A673 (cell line): ENCODE data around the gene TREM1. TPM values are rescaled to one million over a fixed set of nuclear protein-coding genes. Genes with fewer than 3 reads are reported as not detected.

ENCODE experiments used
- BruUV-seq: library from RNA; stranded (reverse); fragments of 400-500 nt; replicated peaks from 2 replicates; lab custom pipeline; 2021; lab: Mats Ljungman, UMichigan
- CTCF ChIA-PET: fragments of 300-600 bp; sonication (Branson Sonifier 250); formaldehyde crosslinking; loops from one replicate; lab custom pipeline; 2022; ENCODE audit warnings: antibody characterized with exemption; lab: Charles Lee
- POLR2A ChIA-PET: fragments of 300-600 bp; sonication (Branson Sonifier 250); formaldehyde crosslinking; loops from one replicate; lab custom pipeline; 2022; ENCODE audit warnings: antibody characterized with exemption; ENCODE audit not compliant: low non-redundant PET; lab: Charles Lee
- DNase-seq: peaks from one replicate; pipeline ENCODE4 v3.0.0-alpha.2; 2015; ENCODE audit warnings: low spot score
- H3K27ac ChIP-seq: fragments of 200-600 bp; sonication (generic); 2 replicates; pipeline ENCODE4 v1.5.1; 2016; ENCODE audit warnings: mixed run types, low read depth, mild to moderate bottlenecking, mixed read lengths, antibody characterized with exemption, low read length; ENCODE audit not compliant: poor library complexity, severe bottlenecking
- H3K27me3 ChIP-seq: fragments of 200-600 bp; sonication (generic); replicated peaks from 2 replicates; pipeline ENCODE4 v1.6.1; 2017; ENCODE audit warnings: mixed run types, low read depth, mild to moderate bottlenecking, mixed read lengths, antibody characterized with exemption, low read length; ENCODE audit not compliant: insufficient read depth, poor library complexity
- H3K36me3 ChIP-seq: fragments of 200-600 bp; sonication (generic); 2 replicates; pipeline ENCODE4 v1.6.1; 2016; ENCODE audit warnings: mixed run types, mild to moderate bottlenecking, mixed read lengths, antibody characterized with exemption, low read length; ENCODE audit not compliant: insufficient read depth, poor library complexity, severe bottlenecking
- H3K4me1 ChIP-seq: fragments of 200-600 bp; sonication (generic); 2 replicates; pipeline ENCODE4 v1.6.1; 2017; ENCODE audit warnings: mixed run types, mild to moderate bottlenecking, mixed read lengths, antibody characterized with exemption, low read length; ENCODE audit not compliant: insufficient read depth, poor library complexity, severe bottlenecking
- H3K4me3 ChIP-seq: fragments of 200-600 bp; sonication (generic); 2 replicates; pipeline ENCODE4 v1.5.1; 2016; ENCODE audit warnings: low read depth, mixed run types, mild to moderate bottlenecking, mixed read lengths, low read length; ENCODE audit not compliant: poor library complexity, severe bottlenecking
- H3K9me3 ChIP-seq: fragments of 200-600 bp; sonication (generic); 2 replicates; pipeline ENCODE4 v1.6.1; 2016; ENCODE audit warnings: mixed run types, low read depth, mild to moderate bottlenecking, mixed read lengths, antibody characterized with exemption, low read length; ENCODE audit not compliant: poor library complexity, severe bottlenecking
- CTCF ChIP-seq: fragments of 300-800, 200-600 bp; sonication (generic); conservative IDR thresholded peaks from 2 replicates; pipeline ENCODE4 v1.5.1; 2017; ENCODE audit warnings: low read depth, mild to moderate bottlenecking, antibody characterized with exemption, low read length, moderate library complexity, mixed read lengths
- EZH2 ChIP-seq: fragments of 200-600 bp; sonication (generic); IDR thresholded peaks from 2 replicates; pipeline ENCODE4 v1.6.1; 2017; ENCODE audit warnings: borderline replicate concordance, low read depth, mild to moderate bottlenecking, mixed read lengths, antibody characterized with exemption, low read length; ENCODE audit not compliant: poor library complexity, severe bottlenecking
- intact Hi-C: fragments of 100-400 bp; cut with micrococcal nuclease; formaldehyde crosslinking; loops from one replicate; pipeline ENCODE4 v1.10.0; 2022; ENCODE audit not compliant: unreplicated experiment
- total RNA-seq: library from RNA; stranded (reverse); gene quantifications from 2 replicates; pipeline ENCODE4 v1.2.3, GENCODE V29; 2021

TREM1 gene
- total RNA-seq, 1 experiment from 2014 or later = not detected

DNA sequence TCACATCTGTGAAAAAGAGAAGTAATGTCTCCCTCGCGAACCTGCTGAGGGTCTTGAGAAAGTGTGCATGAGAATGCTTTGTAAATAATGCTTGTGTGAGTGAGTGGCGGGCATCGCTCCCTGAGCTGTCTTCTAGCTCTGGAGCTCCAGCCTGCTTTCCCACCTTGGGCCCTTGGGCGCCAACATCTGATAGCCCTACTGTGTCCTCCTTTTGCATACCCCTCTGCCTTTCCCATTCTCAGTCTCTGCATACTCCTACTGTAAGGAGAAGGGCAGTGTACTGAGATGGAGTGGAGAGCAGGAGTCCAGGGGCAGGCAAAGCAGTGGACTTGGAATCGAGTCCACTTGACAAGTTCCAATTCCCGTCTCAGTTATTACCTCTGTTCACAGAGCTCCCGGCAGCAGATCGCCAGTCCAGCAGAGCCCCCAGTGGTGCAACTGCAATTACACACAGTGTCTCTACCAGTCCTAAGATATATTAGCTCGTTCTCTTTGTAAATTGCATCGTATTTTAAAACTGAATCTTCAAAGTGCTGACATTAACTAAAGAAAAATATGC, 48.1 kb upstream of the TREM1 start:
- H3K27me3 ChIP-seq = peaks cover 3% of the 10 kb centered on the region
- TF ChIP-seq EZH2 (no peak), CTCF (peak; percentile 39; the same call in 1 of the 2 replicates)
- H3K9me3 ChIP-seq = no peaks in the 10 kb centered on the region
- H3K4me1 ChIP-seq = peaks cover 22% of the 10 kb centered on the region
- no TSS peak for BruUV-seq
- no peak overlapping the region for H3K4me3 ChIP-seq
- DNase-seq = no peak
- no peak overlapping the region for H3K27ac ChIP-seq
- ChIA-PET POLR2A (interaction anchor here (0.7 kb wide), 1 partner anchor 87 kb away, joined by 4 read pairs; no protein-coding TSS in a partner anchor), CTCF (no interaction called here)
- no peaks in the 10 kb centered on the region for H3K36me3 ChIP-seq
- intact Hi-C loops = no loop called here

DNA sequence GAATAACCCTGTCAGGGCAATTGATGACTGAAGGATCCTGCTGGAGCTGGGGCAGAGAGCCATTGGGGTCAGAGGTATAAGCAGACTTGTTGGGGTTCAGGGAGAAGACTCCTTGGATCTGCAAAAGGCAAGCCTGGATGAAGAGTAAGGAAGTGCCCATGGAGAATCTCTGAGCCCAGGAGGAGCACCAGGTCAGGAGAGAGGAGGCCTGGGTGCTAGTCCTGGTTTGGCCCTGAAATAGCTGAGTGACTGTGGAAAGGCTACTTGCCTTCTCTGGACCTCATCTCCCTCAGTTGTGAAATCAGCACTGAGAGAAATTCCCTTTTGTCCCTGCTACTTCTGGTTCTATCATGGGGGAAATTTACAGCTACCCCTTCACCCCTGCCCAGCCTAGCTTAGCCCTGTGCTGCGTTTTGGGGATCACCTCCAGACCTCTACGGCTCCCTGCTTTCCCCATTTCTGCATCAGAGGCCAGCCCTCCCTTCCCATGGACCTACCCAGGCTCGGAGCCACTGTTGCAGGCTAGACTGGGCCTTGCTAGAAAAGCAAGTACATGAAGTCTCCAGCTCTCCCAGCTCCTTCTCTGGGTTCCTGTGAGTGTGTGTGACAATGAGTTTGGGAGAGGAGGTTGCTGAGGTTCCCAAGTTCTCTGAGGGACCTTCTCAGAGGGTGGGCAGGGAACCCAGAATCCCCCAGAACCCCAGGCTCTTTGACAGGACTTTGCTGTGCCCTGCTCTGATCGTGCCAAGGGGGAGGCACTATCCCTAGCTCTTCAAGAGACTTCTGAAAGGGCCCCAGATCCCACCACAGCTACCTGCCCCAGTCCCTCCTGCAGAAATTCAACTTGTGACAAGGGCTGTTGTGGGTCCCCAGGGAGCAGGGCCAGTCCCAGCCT, 46.6 kb upstream of the TREM1 start:
- intact Hi-C loops = no loop called here
- H3K27me3 ChIP-seq = peaks cover 9% of the 10 kb centered on the region
- ChIA-PET POLR2A (no interaction called here), CTCF (interaction anchor here (0.6 kb wide), 1 partner anchor 56 kb away, joined by 5 read pairs; no protein-coding TSS in a partner anchor)
- no peak overlapping the region for H3K27ac ChIP-seq
- BruUV-seq = no TSS peak
- H3K4me3 ChIP-seq = no peak overlapping the region
- no peak for DNase-seq
- no peaks in the 10 kb centered on the region for H3K36me3 ChIP-seq
- no peaks in the 10 kb centered on the region for H3K9me3 ChIP-seq
- peaks cover 22% of the 10 kb centered on the region for H3K4me1 ChIP-seq
- no peak for TF ChIP-seq EZH2
- no peak for TF ChIP-seq CTCF

- Histone ChIP-seq H3K27ac (no peak overlapping the region), H3K4me3 (no peak overlapping the region), H3K36me3 (no peaks in the 10 kb centered on the region), H3K9me3 (no peaks in the 10 kb centered on the region), H3K27me3 (peaks cover 13% of the 10 kb centered on the region), H3K4me1 (peaks cover 20% of the 10 kb centered on the region)
- no peak for TF ChIP-seq CTCF
- TF ChIP-seq EZH2 = no peak
- no peak for DNase-seq
- ChIA-PET CTCF (no interaction called here), POLR2A (no interaction called here)
- intact Hi-C loops = no loop called here
- no TSS peak for BruUV-seq
These were observed 45.8 kb upstream of the TREM1 start for GRCh38 chr6:41332241-41332640.
